Dedifferentiated amniotic fluid mesenchymal stem cell (primary cell): Measurements from ENCODE around the gene ABI3BP.
"Not testable (repeated sequence)": the region's sequence is repeated elsewhere in the genome, so short reads cannot be mapped to it uniquely, and the experiment has no call there.

ENCODE experiments used
- DNase-seq: peaks from one replicate; pipeline ENCODE4 v3.0.0-alpha.2; 2016; ENCODE audit errors: extremely low spot score

ABI3BP gene

GRCh38 chr3:100947119-100947518, 46.1 kb downstream of the ABI3BP start:
- no peak for DNase-seq

- DNase-seq = not testable (repeated sequence)
These were observed 47.1 kb downstream of the ABI3BP start for GRCh38 chr3:100946096-100946495.

- DNase-seq = no peak
These were observed 51.8 kb downstream of the ABI3BP start for GRCh38 chr3:100941451-100941850.

GRCh38 chr3:100941041-100941440, 52.2 kb downstream of the ABI3BP start:
- DNase-seq = no peak

GRCh38 chr3:100936931-100937330, 56.3 kb downstream of the ABI3BP start:
- no peak for DNase-seq

- no peak for DNase-seq
These were observed 60.7 kb downstream of the ABI3BP start for GRCh38 chr3:100932491-100932890.

GRCh38 chr3:100928638-100929428, 64.4 kb downstream of the ABI3BP start:
- peak; percentile 15 for DNase-seq

- no peak for DNase-seq
These were observed 65.4 kb downstream of the ABI3BP start for GRCh38 chr3:100927775-100928174.

GRCh38 chr3:100915706-100916495, 77.3 kb downstream of the ABI3BP start:
- DNase-seq = no peak

- DNase-seq = no peak
These were observed 79.2 kb downstream of the ABI3BP start for GRCh38 chr3:100913870-100914648.

GRCh38 chr3:100912976-100913545, 80.2 kb downstream of the ABI3BP start:
- DNase-seq = no peak

- DNase-seq = no peak
These were observed 80.7 kb downstream of the ABI3BP start for GRCh38 chr3:100912571-100912970.

- no peak for DNase-seq
These were observed 81.3 kb downstream of the ABI3BP start for GRCh38 chr3:100911956-100912355.

GRCh38 chr3:100910986-100911385, 82.2 kb downstream of the ABI3BP start:
- no peak for DNase-seq

- DNase-seq = no peak
These were observed 90.6 kb downstream of the ABI3BP start for GRCh38 chr3:100902572-100902971.

- no peak for DNase-seq
These were observed 92.4 kb downstream of the ABI3BP start for GRCh38 chr3:100900671-100901335.

GRCh38 chr3:100899440-100900091, 93.7 kb downstream of the ABI3BP start:
- no peak for DNase-seq

GRCh38 chr3:100898681-100899080, 94.5 kb downstream of the ABI3BP start:
- no peak for DNase-seq

- no peak for DNase-seq
These were observed 96.2 kb downstream of the ABI3BP start for GRCh38 chr3:100896994-100897393.

- no peak for DNase-seq
These were observed 99.6 kb downstream of the ABI3BP start for GRCh38 chr3:100893590-100893989.

GRCh38 chr3:100893108-100893507, 100.1 kb downstream of the ABI3BP start:
- no peak for DNase-seq
